ENCODE data around the gene EPO.
"Not testable (repeated sequence)": the region's sequence is repeated elsewhere in the genome, so short reads cannot be mapped to it uniquely, and the experiment has no call there.

The EPO gene

DNA sequence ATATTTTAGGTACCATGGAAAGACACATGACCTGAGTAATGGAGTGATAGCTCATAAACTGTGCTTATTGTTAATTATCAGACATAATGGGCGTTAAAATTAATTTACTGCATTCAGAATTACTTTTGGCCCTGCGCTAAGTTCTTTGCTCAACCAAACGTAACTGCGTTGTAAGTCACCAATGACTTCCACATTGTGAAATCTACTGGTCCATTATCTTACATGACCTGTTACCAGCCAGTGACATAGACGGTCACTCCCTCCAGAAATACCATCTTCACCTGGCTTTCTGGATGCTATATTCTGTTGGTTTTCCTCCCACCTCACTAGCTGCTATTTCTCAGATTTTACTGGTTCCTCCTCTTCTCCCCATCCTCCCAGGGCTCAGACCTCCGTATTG is 21.2 kb upstream of the EPO start:
- TF ChIP-seq, protein P1, sequence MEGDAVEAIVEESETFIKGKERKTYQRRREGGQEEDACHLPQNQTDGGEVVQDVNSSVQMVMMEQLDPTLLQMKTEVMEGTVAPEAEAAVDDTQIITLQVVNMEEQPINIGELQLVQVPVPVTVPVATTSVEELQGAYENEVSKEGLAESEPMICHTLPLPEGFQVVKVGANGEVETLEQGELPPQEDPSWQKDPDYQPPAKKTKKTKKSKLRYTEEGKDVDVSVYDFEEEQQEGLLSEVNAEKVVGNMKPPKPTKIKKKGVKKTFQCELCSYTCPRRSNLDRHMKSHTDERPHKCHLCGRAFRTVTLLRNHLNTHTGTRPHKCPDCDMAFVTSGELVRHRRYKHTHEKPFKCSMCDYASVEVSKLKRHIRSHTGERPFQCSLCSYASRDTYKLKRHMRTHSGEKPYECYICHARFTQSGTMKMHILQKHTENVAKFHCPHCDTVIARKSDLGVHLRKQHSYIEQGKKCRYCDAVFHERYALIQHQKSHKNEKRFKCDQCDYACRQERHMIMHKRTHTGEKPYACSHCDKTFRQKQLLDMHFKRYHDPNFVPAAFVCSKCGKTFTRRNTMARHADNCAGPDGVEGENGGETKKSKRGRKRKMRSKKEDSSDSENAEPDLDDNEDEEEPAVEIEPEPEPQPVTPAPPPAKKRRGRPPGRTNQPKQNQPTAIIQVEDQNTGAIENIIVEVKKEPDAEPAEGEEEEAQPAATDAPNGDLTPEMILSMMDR (IDR thresholded peaks at IDR 0.05; ENCODE audit: control extremely low read depth, extremely low read depth, low read depth, missing control alignments), result no peak
- CTCF ChIA-PET, result interaction anchor here (1.2 to 1.7 kb wide), 4 partner anchors 9 to 153 kb away, joined by 3 to 8 read pairs (median 5); partner anchors contain the start of genes MOSPD3 and SLC12A9
- DNase-seq (ENCODE audit: extremely low spot score), result no peak
- POLR2A ChIA-PET, result no interaction called here

DNA sequence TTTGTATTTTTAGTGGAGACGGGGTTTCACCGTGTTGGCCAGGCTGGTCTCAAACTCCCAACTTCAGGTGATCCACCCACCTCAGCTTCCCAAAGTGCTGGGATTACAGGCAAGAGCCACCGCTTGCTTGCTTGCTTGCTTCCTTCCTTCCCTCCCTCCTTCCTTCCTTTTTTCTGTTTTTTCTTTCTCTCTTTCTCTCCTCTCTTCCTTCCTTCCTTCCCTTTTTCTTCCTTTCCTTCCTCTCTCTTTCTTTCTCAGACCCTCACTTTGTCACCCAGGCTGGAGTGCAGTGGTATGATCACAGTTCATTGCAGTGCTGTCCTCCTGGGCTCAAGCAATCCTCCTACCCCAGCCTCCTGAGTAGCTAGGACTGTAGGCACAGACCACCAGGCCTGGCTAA is 19.2 kb upstream of the EPO start:
- POLR2A ChIA-PET; DNase-seq (ENCODE audit: extremely low spot score): not testable (repeated sequence)
- CTCF ChIA-PET, result interaction anchor here (1.3 to 2.7 kb wide), 4 partner anchors 10 to 151 kb away, joined by 4 to 20 read pairs (median 5); partner anchors contain the start of genes GIGYF1 and SLC12A9

DNA sequence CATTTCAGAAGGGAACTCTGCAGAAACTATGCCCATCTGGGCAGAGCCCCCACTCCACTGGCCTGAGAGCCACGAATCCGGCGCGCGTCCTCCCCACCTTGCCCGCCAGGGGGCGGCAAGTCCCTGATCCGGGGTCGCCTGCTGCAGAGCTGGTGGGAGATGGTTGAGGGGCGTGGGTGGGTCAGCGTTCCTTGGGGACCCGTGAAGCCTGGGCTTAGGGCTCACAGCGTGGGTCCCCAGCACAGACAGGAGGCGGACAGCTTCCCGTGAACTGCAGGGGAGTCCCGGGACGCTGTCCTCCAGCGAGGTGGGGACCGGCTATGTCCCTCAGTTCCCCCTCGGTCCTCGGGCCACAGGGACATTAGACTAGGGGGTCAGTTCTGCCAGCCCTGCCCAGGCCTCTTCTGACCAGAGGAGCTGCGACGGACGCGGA is 14.9 kb upstream of the EPO start:
- TF ChIP-seq, protein P1 (IDR thresholded peaks at IDR 0.05; ENCODE audit: control extremely low read depth, extremely low read depth, low read depth, missing control alignments), result peak; percentile 96
- peak; percentile 89 for DNase-seq (ENCODE audit: extremely low spot score)
- POLR2A ChIA-PET, result interaction anchor here (1.0 to 1.2 kb wide), 4 partner anchors 11 to 276 kb away, joined by 3 to 9 read pairs (median 4); partner anchors contain the start of genes GIGYF1, MOSPD3, SLC12A9 and ZCWPW1
- CTCF ChIA-PET, result interaction anchor here (0.7 to 6.6 kb wide), 58 partner anchors 11 to 643 kb away, joined by 3 to 159 read pairs (median 5); partner anchors contain the start of genes EPO, FBXO24, GIGYF1 and GNB2

DNA sequence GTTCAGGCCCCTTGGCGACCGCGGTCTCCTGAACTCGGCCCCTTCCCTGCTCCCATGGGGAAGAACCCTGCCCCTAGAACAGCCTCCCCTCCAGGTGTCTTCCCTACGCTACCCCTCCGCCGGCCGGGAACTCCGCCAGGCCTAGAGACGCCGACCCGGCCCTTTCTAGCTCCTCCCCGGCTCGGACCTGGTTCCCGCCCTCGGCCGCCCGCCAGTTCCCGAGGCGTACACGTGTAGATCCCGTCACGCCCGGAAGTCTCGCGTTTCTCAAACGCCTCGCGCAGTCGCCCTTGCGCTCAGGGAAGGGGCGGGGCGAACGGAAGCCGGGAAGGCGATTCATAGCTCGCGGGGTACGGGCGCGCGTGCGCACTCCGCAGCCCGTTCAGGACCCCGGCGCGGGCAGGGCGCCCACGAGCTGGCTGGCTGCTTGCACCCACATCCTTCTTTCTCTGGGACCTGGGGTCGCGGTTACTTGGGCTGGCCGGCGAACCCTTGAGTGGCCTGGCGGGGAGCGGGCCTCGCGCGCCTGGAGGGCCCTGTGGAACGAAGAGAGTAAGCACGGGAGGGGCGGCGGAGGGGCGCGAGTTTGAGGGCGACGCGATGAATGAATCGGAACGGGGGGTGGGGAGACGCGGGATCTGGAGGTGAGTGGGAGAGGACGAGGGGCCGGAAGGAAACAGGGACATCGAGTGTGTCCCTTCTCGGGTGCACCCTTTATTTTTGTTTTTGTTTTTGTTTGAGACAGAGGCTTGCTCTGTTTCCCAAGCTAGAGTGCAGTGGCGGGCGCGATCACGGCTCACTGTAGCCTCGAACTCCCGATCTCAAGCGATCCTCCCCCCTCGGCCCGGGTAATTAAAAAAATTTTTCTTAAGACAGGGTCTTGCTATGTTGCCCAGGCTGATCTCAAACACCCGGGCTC is 14.3 kb upstream of the EPO start, which contains the start of gene POP7:
Gene POP7 (plus strand): TSS at position 369 of the 919 bp plus-strand sequence. CDS start 710 bp downstream, outside the sequence.
- CTCF ChIA-PET, result interaction anchor here (0.7 to 6.6 kb wide), 58 partner anchors 10 to 643 kb away, joined by 3 to 159 read pairs (median 5); partner anchors contain the start of genes EPO, FBXO24, GIGYF1 and GNB2
- POLR2A ChIA-PET, result interaction anchor here (0.6 to 1.2 kb wide), 6 partner anchors 12 to 277 kb away, joined by 3 to 9 read pairs (median 4); partner anchors contain the start of genes GIGYF1, MOSPD3, SLC12A9 and ZCWPW1
- TF ChIP-seq, protein P1 (IDR thresholded peaks at IDR 0.05; ENCODE audit: control extremely low read depth, extremely low read depth, low read depth, missing control alignments), result no peak
- peak; percentile 99 for DNase-seq (ENCODE audit: extremely low spot score)

DNA sequence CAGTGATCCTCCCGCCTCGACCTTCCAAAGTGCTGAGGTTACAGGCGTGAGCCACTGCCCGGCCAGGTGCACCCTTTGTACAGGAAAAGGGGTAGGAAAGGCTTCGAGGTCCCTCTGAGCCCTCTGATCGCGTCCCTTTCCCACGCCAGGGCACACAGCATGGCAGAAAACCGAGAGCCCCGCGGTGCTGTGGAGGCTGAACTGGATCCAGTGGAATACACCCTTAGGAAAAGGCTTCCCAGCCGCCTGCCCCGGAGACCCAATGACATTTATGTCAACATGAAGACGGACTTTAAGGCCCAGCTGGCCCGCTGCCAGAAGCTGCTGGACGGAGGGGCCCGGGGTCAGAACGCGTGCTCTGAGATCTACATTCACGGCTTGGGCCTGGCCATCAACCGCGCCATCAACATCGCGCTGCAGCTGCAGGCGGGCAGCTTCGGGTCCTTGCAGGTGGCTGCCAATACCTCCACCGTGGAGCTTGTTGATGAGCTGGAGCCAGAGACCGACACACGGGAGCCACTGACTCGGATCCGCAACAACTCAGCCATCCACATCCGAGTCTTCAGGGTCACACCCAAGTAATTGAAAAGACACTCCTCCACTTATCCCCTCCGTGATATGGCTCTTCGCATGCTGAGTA is 13.5 kb upstream of the EPO start:
- TF ChIP-seq, protein P1 (IDR thresholded peaks at IDR 0.05; ENCODE audit: control extremely low read depth, extremely low read depth, low read depth, missing control alignments), result no peak
- ChIA-PET CTCF (interaction anchor here (1.6 to 6.6 kb wide), 8 partner anchors 9 to 146 kb away, joined by 6 to 159 read pairs (median 28); partner anchors contain the start of genes FBXO24, GIGYF1, LRCH4 and MOSPD3), POLR2A (no interaction called here)
- no peak for DNase-seq (ENCODE audit: extremely low spot score)

DNA sequence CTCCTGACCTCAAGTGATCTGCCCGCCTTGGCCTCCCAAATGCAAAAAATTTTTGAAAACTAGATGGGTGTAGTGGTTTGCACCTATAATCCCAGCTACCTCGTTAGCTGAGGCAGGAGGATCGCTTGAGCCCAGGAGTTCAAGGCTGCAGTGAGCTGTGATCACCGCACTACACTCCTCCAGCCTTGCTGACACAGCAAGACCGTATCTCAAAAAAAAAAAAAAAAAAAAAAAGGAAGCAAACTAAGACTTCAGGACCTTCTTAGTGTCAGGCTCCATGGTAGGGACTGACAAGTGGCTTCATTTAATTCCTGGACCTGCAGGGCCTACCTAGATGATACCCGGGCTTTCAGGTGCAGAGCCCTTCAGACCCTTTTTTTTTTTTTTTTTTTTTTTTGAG is 11.9 kb upstream of the EPO start:
- CTCF ChIA-PET, result interaction anchor here (5.1 to 6.6 kb wide), 3 partner anchors 15 to 144 kb away, joined by 77 to 159 read pairs (median 100); partner anchors contain the start of genes GIGYF1 and SLC12A9
- DNase-seq (ENCODE audit: extremely low spot score), result no peak
- TF ChIP-seq, protein P1 (IDR thresholded peaks at IDR 0.05; ENCODE audit: control extremely low read depth, extremely low read depth, low read depth, missing control alignments), result no peak
- POLR2A ChIA-PET, result interaction anchor here (0.6 kb wide), 1 partner anchor 49 kb away, joined by 4 read pairs; no protein-coding TSS in a partner anchor

Measured in GM10248 (cell line).